ENCODE results near the gene TRMU.

- TF ChIP-seq, protein P1, sequence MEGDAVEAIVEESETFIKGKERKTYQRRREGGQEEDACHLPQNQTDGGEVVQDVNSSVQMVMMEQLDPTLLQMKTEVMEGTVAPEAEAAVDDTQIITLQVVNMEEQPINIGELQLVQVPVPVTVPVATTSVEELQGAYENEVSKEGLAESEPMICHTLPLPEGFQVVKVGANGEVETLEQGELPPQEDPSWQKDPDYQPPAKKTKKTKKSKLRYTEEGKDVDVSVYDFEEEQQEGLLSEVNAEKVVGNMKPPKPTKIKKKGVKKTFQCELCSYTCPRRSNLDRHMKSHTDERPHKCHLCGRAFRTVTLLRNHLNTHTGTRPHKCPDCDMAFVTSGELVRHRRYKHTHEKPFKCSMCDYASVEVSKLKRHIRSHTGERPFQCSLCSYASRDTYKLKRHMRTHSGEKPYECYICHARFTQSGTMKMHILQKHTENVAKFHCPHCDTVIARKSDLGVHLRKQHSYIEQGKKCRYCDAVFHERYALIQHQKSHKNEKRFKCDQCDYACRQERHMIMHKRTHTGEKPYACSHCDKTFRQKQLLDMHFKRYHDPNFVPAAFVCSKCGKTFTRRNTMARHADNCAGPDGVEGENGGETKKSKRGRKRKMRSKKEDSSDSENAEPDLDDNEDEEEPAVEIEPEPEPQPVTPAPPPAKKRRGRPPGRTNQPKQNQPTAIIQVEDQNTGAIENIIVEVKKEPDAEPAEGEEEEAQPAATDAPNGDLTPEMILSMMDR (IDR thresholded peaks at IDR 0.05): no peak
- no peak for TF ChIP-seq POLR2A (IDR thresholded peaks at IDR 0.05)
Observed at GRCh38 chr22:46349681-46350080, 14.2 kb downstream of the TRMU start.
